H9 (cell line): ENCODE results near the gene DCDC2. TPM values are rescaled to one million over a fixed set of nuclear protein-coding genes. Genes with fewer than 3 reads are reported as not detected.
"Not testable (repeated sequence)": the region's sequence is repeated elsewhere in the genome, so short reads cannot be mapped to it uniquely, and the experiment has no call there.

Experiments
- DNase-seq: peaks from one replicate; pipeline ENCODE4 v3.0.0-alpha.2; 2017
- H2AFZ ChIP-seq: one replicate; pipeline ENCODE4 v1.6.1; 2013; ENCODE audit warnings: mild to moderate bottlenecking, low read length, control low read depth, moderate library complexity
- H2AK5ac ChIP-seq: 2 replicates; pipeline ENCODE4 v1.6.1; 2013; ENCODE audit warnings: low read length, control low read depth, mixed read lengths; ENCODE audit not compliant: insufficient read length
- H2BK120ac ChIP-seq: one replicate; pipeline ENCODE4 v1.6.1; 2013; ENCODE audit warnings: low read depth, mild to moderate bottlenecking, low read length, control low read depth, inconsistent platforms; ENCODE audit not compliant: poor library complexity, severe bottlenecking
- H2BK12ac ChIP-seq: 2 replicates; pipeline ENCODE4 v1.6.1; 2013; ENCODE audit warnings: low read length, control low read depth, mixed read lengths, low read depth; ENCODE audit not compliant: insufficient read length
- H2BK15ac ChIP-seq: 2 replicates; pipeline ENCODE4 v1.6.1; 2013; ENCODE audit warnings: low read depth, low read length, control low read depth
- H2BK20ac ChIP-seq: one replicate; pipeline ENCODE4 v1.6.1; 2013; ENCODE audit warnings: low read depth, mild to moderate bottlenecking, low read length, control low read depth, inconsistent platforms; ENCODE audit not compliant: poor library complexity, severe bottlenecking
- H2BK5ac ChIP-seq: 2 replicates; pipeline ENCODE4 v1.6.1; 2013; ENCODE audit warnings: low read length, control low read depth, mixed read lengths; ENCODE audit not compliant: insufficient read length
- H3K14ac ChIP-seq: 2 replicates; pipeline ENCODE4 v1.6.1; 2013; ENCODE audit warnings: low read length, control low read depth; ENCODE audit not compliant: insufficient read depth
- H3K18ac ChIP-seq: 2 replicates; pipeline ENCODE4 v1.6.1; 2013; ENCODE audit warnings: low read depth, mild to moderate bottlenecking, mixed read lengths, low read length, control low read depth; ENCODE audit not compliant: insufficient read length
- H3K23ac ChIP-seq: 2 replicates; pipeline ENCODE4 v1.6.1; 2013; ENCODE audit warnings: low read length, control low read depth, mixed read lengths, low read depth; ENCODE audit not compliant: insufficient read length
- H3K23me2 ChIP-seq: 2 replicates; pipeline ENCODE4 v1.6.1; 2013; ENCODE audit warnings: low read depth, mild to moderate bottlenecking, mixed read lengths, low read length, control low read depth; ENCODE audit not compliant: insufficient read length, poor library complexity, severe bottlenecking
- H3K27ac ChIP-seq: 2 replicates; pipeline ENCODE4 v1.5.1; 2013; ENCODE audit warnings: low read length, control low read depth, mixed read lengths, low read depth; ENCODE audit not compliant: insufficient read length
- H3K27me3 ChIP-seq: 2 replicates; pipeline ENCODE4 v1.6.1; 2013; ENCODE audit warnings: low read length, control low read depth, inconsistent platforms; ENCODE audit not compliant: insufficient read depth
- H3K4ac ChIP-seq: 2 replicates; pipeline ENCODE4 v1.6.1; 2013; ENCODE audit warnings: low read depth, mild to moderate bottlenecking, control low read depth, inconsistent platforms, low read length, moderate library complexity
- H3K4me1 ChIP-seq: 2 replicates; pipeline ENCODE4 v1.6.1; 2013; ENCODE audit warnings: low read length, control low read depth, inconsistent platforms; ENCODE audit not compliant: insufficient read depth
- H3K4me2 ChIP-seq: 2 replicates; pipeline ENCODE4 v1.6.1; 2013; ENCODE audit warnings: low read length, control low read depth, mixed read lengths; ENCODE audit not compliant: insufficient read length, insufficient read depth
- H3K56ac ChIP-seq: 2 replicates; pipeline ENCODE4 v1.6.1; 2013; ENCODE audit warnings: low read depth, mild to moderate bottlenecking, mixed read lengths, low read length, control low read depth; ENCODE audit not compliant: insufficient read length
- H3K79me1 ChIP-seq: 2 replicates; pipeline ENCODE4 v1.6.1; 2013; ENCODE audit warnings: low read depth, mild to moderate bottlenecking, moderate library complexity, low read length, control low read depth, inconsistent platforms; ENCODE audit not compliant: insufficient read depth, poor library complexity, severe bottlenecking
- H3K79me2 ChIP-seq: 2 replicates; pipeline ENCODE4 v1.6.1; 2013; ENCODE audit warnings: low read length, control low read depth, inconsistent platforms; ENCODE audit not compliant: insufficient read depth
- H3K9ac ChIP-seq: 2 replicates; pipeline ENCODE4 v1.6.1; 2013; ENCODE audit warnings: low read length, control low read depth, mixed read lengths; ENCODE audit not compliant: insufficient read length; ENCODE audit errors: extremely low read depth
- H3K9me3 ChIP-seq: one replicate; pipeline ENCODE4 v1.6.1; 2013; ENCODE audit warnings: low read depth, low read length, inconsistent platforms; ENCODE audit not compliant: control insufficient read depth
- H3T11ph ChIP-seq: one replicate; pipeline ENCODE4 v1.6.1; 2013; ENCODE audit warnings: mild to moderate bottlenecking, low read length, control low read depth, inconsistent platforms
- H4K20me1 ChIP-seq: one replicate; pipeline ENCODE4 v1.6.1; 2013; ENCODE audit not compliant: control insufficient read depth, insufficient read length, insufficient read depth
- H4K5ac ChIP-seq: 2 replicates; pipeline ENCODE4 v1.6.1; 2013; ENCODE audit warnings: low read depth, mild to moderate bottlenecking, mixed read lengths, low read length, control low read depth; ENCODE audit not compliant: insufficient read length
- H4K8ac ChIP-seq: replicated peaks from 2 replicates; pipeline ENCODE4 v1.6.1; 2013; ENCODE audit warnings: low read length, control low read depth, mixed read lengths, low read depth; ENCODE audit not compliant: insufficient read length
- H4K91ac ChIP-seq: 2 replicates; pipeline ENCODE4 v1.6.1; 2013; ENCODE audit warnings: low read depth, mild to moderate bottlenecking, moderate library complexity, mixed read lengths, low read length, control low read depth; ENCODE audit not compliant: insufficient read length
- H3K27ac Mint-ChIP-seq, 3 experiments: 2 replicates in 2 of 3; 3 replicates in 1 of 3; pipeline ENCODE4 v1.8.0; 2020 to 2021; ENCODE audit warnings: mixed read lengths in 3 of 3, mild to moderate bottlenecking in 1 of 3, moderate library complexity in 1 of 3
- H3K27me3 Mint-ChIP-seq: 2 replicates; pipeline ENCODE4 v1.8.0; 2021; ENCODE audit warnings: low read depth, mild to moderate bottlenecking, moderate library complexity, mixed read lengths
- H3K36me3 Mint-ChIP-seq, 3 experiments: 2 replicates in 2 of 3; 3 replicates in 1 of 3; pipeline ENCODE4 v1.8.0; 2020 to 2021; ENCODE audit warnings: low read depth in 3 of 3, mixed read lengths in 3 of 3; ENCODE audit not compliant: insufficient read depth in 1 of 3
- H3K4me1 Mint-ChIP-seq, 2 experiments: 2 replicates each; pipeline ENCODE4 v1.8.0; 2020; ENCODE audit warnings: mixed read lengths in 2 of 2
- H3K4me3 Mint-ChIP-seq, 2 experiments: 2 replicates in 1 of 2; 3 replicates in 1 of 2; pipeline ENCODE4 v1.8.0; 2020 to 2021; ENCODE audit warnings: mild to moderate bottlenecking in 2 of 2, mixed read lengths in 2 of 2, moderate library complexity in 1 of 2
- H3K9me3 Mint-ChIP-seq, 2 experiments: 2 replicates in 1 of 2; 3 replicates in 1 of 2; pipeline ENCODE4 v1.8.0; 2020; ENCODE audit warnings: mild to moderate bottlenecking in 2 of 2, mixed read lengths in 2 of 2, moderate library complexity in 1 of 2
- CTCF ChIP-seq: fragments of 200-600 bp; sonication (generic); conservative IDR thresholded peaks from 3 replicates; pipeline ENCODE4 v1.8.0; 2021; ENCODE audit warnings: antibody characterized with exemption, mild to moderate bottlenecking
- WGBS: extraction: QIAGEN DNeasy Blood & Tissue Kit; methylation state at CpG from one replicate; pipeline ENCODE4 v1.1.7; 2013; ENCODE audit warnings: missing lambda C conversion rate, low lambda C conversion rate, mixed read lengths; ENCODE audit not compliant: insufficient read length; ENCODE audit errors: extremely low coverage; 5-methylcytosine and 5-hydroxymethylcytosine counted together
- total RNA-seq: library from RNA; stranded (reverse); gene quantifications from 2 replicates; pipeline ENCODE4 v1.2.1, GENCODE V29; 2021

Gene DCDC2
- total RNA-seq, 1 experiment from 2014 or later: 0.59 TPM

GRCh38 chr6:24322924-24323323 is 34.9 kb downstream of the DCDC2 start:
- H3K27ac Mint-ChIP-seq: no peak overlapping the region
- peaks cover 39% of the 10 kb centered on the region for H3K27me3 Mint-ChIP-seq
- no CpG with 5 or more reads among the region's 3 CpGs for WGBS

GRCh38 chr6:24322446-24322845 is 35.4 kb downstream of the DCDC2 start:
- H3K27ac ChIP-seq, H3K27ac Mint-ChIP-seq, H3K9me3 ChIP-seq, H3K23ac ChIP-seq, DNase-seq, H3K4me3 Mint-ChIP-seq, H3T11ph ChIP-seq, H3K79me1 ChIP-seq, H2BK20ac ChIP-seq, H4K8ac ChIP-seq, H2BK120ac ChIP-seq, H3K9me3 Mint-ChIP-seq, H2BK12ac ChIP-seq, H2BK5ac ChIP-seq, H4K91ac ChIP-seq, H3K27me3 ChIP-seq, H3K4me2 ChIP-seq, H3K4me1 ChIP-seq, H3K79me2 ChIP-seq, H3K4ac ChIP-seq, H3K23me2 ChIP-seq, H3K9ac ChIP-seq, H3K36me3 Mint-ChIP-seq, H2BK15ac ChIP-seq, H2AK5ac ChIP-seq, H2AFZ ChIP-seq, H3K14ac ChIP-seq, H4K5ac ChIP-seq, H3K18ac ChIP-seq, H4K20me1 ChIP-seq, H3K56ac ChIP-seq: not testable (repeated sequence)
- Mint-ChIP-seq H3K4me1 (peaks cover 37 to 42% of the 10 kb centered on the region in 2 experiments), H3K27me3 (peaks cover 39% of the 10 kb centered on the region)
- no CpG with 5 or more reads among the region's 3 CpGs for WGBS

More at GRCh38 chr6:24322924-24323323, 34.9 kb downstream of the DCDC2 start:
- H2AK5ac ChIP-seq: no peak overlapping the region
- no peaks in the 10 kb centered on the region for H3K9me3 ChIP-seq
- H3K79me1 ChIP-seq: no peaks in the 10 kb centered on the region
- no peak overlapping the region for H4K8ac ChIP-seq
- H3K27ac ChIP-seq: no peak overlapping the region
- no peak overlapping the region for H3K56ac ChIP-seq
- no peaks in the 10 kb centered on the region for H4K20me1 ChIP-seq
- H3K18ac ChIP-seq: no peak overlapping the region
- H3K9ac ChIP-seq: no peak overlapping the region
- no peak overlapping the region for H3T11ph ChIP-seq
- H2BK120ac ChIP-seq: no peak overlapping the region
- no peaks in the 10 kb centered on the region for H3K79me2 ChIP-seq
- DNase-seq: no peak
- H3K4ac ChIP-seq: no peak overlapping the region
- H3K4me1 ChIP-seq: no peaks in the 10 kb centered on the region; the same call in 1 of the 2 replicates
- Mint-ChIP-seq H3K4me3 (no peak overlapping the region), H3K9me3 (no peaks in the 10 kb centered on the region), H3K36me3 (no peaks in the 10 kb centered on the region), H3K4me1 (peaks cover 37 to 42% of the 10 kb centered on the region in 2 experiments)
- no peak overlapping the region for H2AFZ ChIP-seq
- H3K27me3 ChIP-seq: peaks cover 2% of the 10 kb centered on the region; the same call in 1 of the 2 replicates
- no peak overlapping the region for H4K5ac ChIP-seq
- no peak overlapping the region for H2BK20ac ChIP-seq
- TF ChIP-seq CTCF: no peak
- no peak overlapping the region for H3K14ac ChIP-seq
- no peak overlapping the region for H2BK15ac ChIP-seq
- H2BK12ac ChIP-seq: no peak overlapping the region
- no peak overlapping the region for H4K91ac ChIP-seq
- no peak overlapping the region for H2BK5ac ChIP-seq
- no peaks in the 10 kb centered on the region for H3K23me2 ChIP-seq
- H3K4me2 ChIP-seq: no peak overlapping the region
- H3K23ac ChIP-seq: no peak overlapping the region
